Stimulated activated CD8-positive, alpha-beta memory T cell treated with anti-CD3 and anti-CD28 coated beads, Interleukin-4, amount 100 ng/mL, for 1 hour (primary cell): ENCODE measurements around the gene ZNF426.

Experiments
- DNase-seq, 2 donors: peaks; one replicate each; pipeline ENCODE4 v3.0.0-alpha.2; 2020; ENCODE audit warnings: low read depth in 2 of 2, low spot score in 1 of 2

ZNF426 gene

GRCh38 chr19:9498183-9498902 is 40.1 kb downstream of the ZNF426 start, which contains the start of gene ZNF560:
Gene ZNF560 (minus strand): TSS chr19:9498616. CDS start chr19:9475313, 23,303 bp downstream.
- no peak for DNase-seq

- no peak for DNase-seq
These were observed 44.3 kb downstream of the ZNF426 start for GRCh38 chr19:9494096-9494495.

- DNase-seq: no peak
These were observed 51.4 kb downstream of the ZNF426 start for GRCh38 chr19:9487016-9487415.

- DNase-seq: no peak
These were observed 53.3 kb downstream of the ZNF426 start for GRCh38 chr19:9485140-9485539.

- no peak for DNase-seq
These were observed 63.5 kb downstream of the ZNF426 start for GRCh38 chr19:9474975-9475374.
